Stimulated activated CD4-positive, alpha-beta T cell treated with anti-CD3 and anti-CD28 coated beads, Interleukin-4, amount 100 ng/mL, for 4 hours (primary cell): ENCODE data around the gene ZNF81.
A peak's percentile ranks its signal among the peaks of the same experiment; 100 is the strongest.
"Not testable (repeated sequence)": the region's sequence is repeated elsewhere in the genome, so short reads cannot be mapped to it uniquely, and the experiment has no call there.

Experiments used
- DNase-seq, 2 experiments: peaks; one replicate each; pipeline ENCODE4 v3.0.0-alpha.2; 2020

Gene ZNF81

GRCh38 chrX:47936940-47937317 is 100.2 kb downstream of the ZNF81 start:
- no peak for DNase-seq

- no peak for DNase-seq
Observed at GRCh38 chrX:47940448-47940847, 103.7 kb downstream of the ZNF81 start.

- DNase-seq, result no peak
Observed at GRCh38 chrX:47941423-47941822, 104.7 kb downstream of the ZNF81 start.

- not testable (repeated sequence) for DNase-seq
Observed at GRCh38 chrX:47955295-47955694, 118.6 kb downstream of the ZNF81 start.

GRCh38 chrX:47956016-47956415 is 119.3 kb downstream of the ZNF81 start:
- no peak for DNase-seq

GRCh38 chrX:47958206-47958605 is 121.5 kb downstream of the ZNF81 start:
- DNase-seq, result not testable (repeated sequence)

- DNase-seq, result peak in 1 of 2 experiments; percentile 9
Observed at GRCh38 chrX:47958761-47959342, 122.2 kb downstream of the ZNF81 start.

GRCh38 chrX:47960406-47960805 is 123.7 kb downstream of the ZNF81 start:
- no peak for DNase-seq

GRCh38 chrX:47961830-47962229 is 125.1 kb downstream of the ZNF81 start:
- not testable (repeated sequence) for DNase-seq

GRCh38 chrX:47965526-47965925 is 128.8 kb downstream of the ZNF81 start:
- not testable (repeated sequence) for DNase-seq
